RWPE1 (cell line): ENCODE data around the gene CBX8.
A peak's percentile ranks its signal among the peaks of the same experiment; 100 is the strongest.

Experiments
- CTCF ChIA-PET: fragments of 350-600 bp; sonication (Branson Sonifier 250); formaldehyde crosslinking; extraction: SDS; loops from one replicate; lab custom pipeline; 2021; lab: Yijun Ruan, JAX
- POLR2A ChIA-PET: fragments of 400-600 bp; formaldehyde crosslinking; extraction: SDS; loops from one replicate; lab custom pipeline; 2020; ENCODE audit warnings: antibody characterized with exemption; ENCODE audit not compliant: low non-redundant PET; lab: Yijun Ruan, JAX
- DNase-seq: peaks from one replicate; pipeline ENCODE4 v3.0.0; 2012; ENCODE audit warnings: low spot score
- H3K27ac ChIP-seq: fragments of 450-650 bp; 2 replicates; pipeline ENCODE4 v1.5.1; 2017
- CTCF ChIP-seq: fragments of 450-650 bp; conservative IDR thresholded peaks from 2 replicates; pipeline ENCODE4 v1.5.1; 2017; ENCODE audit warnings: low read depth, mild to moderate bottlenecking

Gene CBX8

GRCh38 chr17:79750650-79751545, 46.0 kb downstream of the CBX8 start:
- ChIA-PET CTCF (interaction anchor here (0.9 kb wide), 1 partner anchor 9 kb away, joined by 7 read pairs; no protein-coding TSS in a partner anchor), POLR2A (no interaction called here)
- no peak for TF ChIP-seq CTCF
- no peak overlapping the region for H3K27ac ChIP-seq
- no peak for DNase-seq

- DNase-seq: no peak
- H3K27ac ChIP-seq: no peak overlapping the region
- TF ChIP-seq CTCF: no peak
- ChIA-PET POLR2A (no interaction called here), CTCF (no interaction called here)
These were observed 46.9 kb downstream of the CBX8 start for GRCh38 chr17:79749958-79750357.

- ChIA-PET POLR2A (no interaction called here), CTCF (no interaction called here)
- DNase-seq: peak; percentile 16
- TF ChIP-seq CTCF: no peak
- H3K27ac ChIP-seq: no peak overlapping the region
These were observed 47.6 kb downstream of the CBX8 start for GRCh38 chr17:79749156-79749815.

GRCh38 chr17:79748295-79749099, 48.4 kb downstream of the CBX8 start:
- CTCF ChIA-PET: no interaction called here
- TF ChIP-seq CTCF: no peak
- H3K27ac ChIP-seq: no peak overlapping the region
- POLR2A ChIA-PET: no interaction called here
- no peak for DNase-seq

- no peak overlapping the region for H3K27ac ChIP-seq
- CTCF ChIA-PET: no interaction called here
- no peak for DNase-seq
- TF ChIP-seq CTCF: no peak
- POLR2A ChIA-PET: no interaction called here
These were observed 49.2 kb downstream of the CBX8 start for GRCh38 chr17:79747508-79748294.
